Stomach (tissue), 4 donors: Measurements from ENCODE around the gene LRCH1.
"Not testable (repeated sequence)": the region's sequence is repeated elsewhere in the genome, so short reads cannot be mapped to it uniquely, and the experiment has no call there.

Experiments used
- POLR2A ChIP-seq, 4 donors: fragments of 450-650 bp; IDR thresholded peaks; one replicate each; pipeline ENCODE4 v1.6.1; 2016; ENCODE audit warnings: antibody characterized with exemption in 4 of 4, control low read depth in 2 of 4, mild to moderate bottlenecking in 1 of 4, moderate library complexity in 1 of 4
- POLR2AphosphoS5 ChIP-seq, 3 donors: sonication (generic); formaldehyde crosslinking; IDR thresholded peaks; one replicate each; pipeline ENCODE4 v1.6.1; 2016; ENCODE audit warnings: antibody characterized with exemption in 3 of 3

GRCh38 chr13:46517748-46518147 lies 35.2 kb upstream of the LRCH1 start:
- not testable (repeated sequence) for TF ChIP-seq POLR2AphosphoS5, POLR2A (IDR thresholded peaks at IDR 0.05)
